Heart left ventricle (tissue), 13 donors: ENCODE measurements around the gene PLOD1.

ENCODE experiments used
- CTCF ChIP-seq, 12 donors: fragments of 200-600 bp; sonication (generic) in 4 of 12; IDR thresholded peaks; one replicate each; pipeline versions ENCODE4 v1.5.0 to v1.8.0; 2018 to 2022; ENCODE audit warnings: antibody characterized with exemption in 12 of 12, mild to moderate bottlenecking in 5 of 12
- POLR2A ChIP-seq, 2 donors: fragments of 450-650 bp; IDR thresholded peaks; one replicate each; pipeline ENCODE4 v1.6.1; 2017; ENCODE audit warnings: antibody characterized with exemption in 2 of 2, mild to moderate bottlenecking in 2 of 2, moderate library complexity in 2 of 2
- donor health status: ischemic (EF 13 %, LVEDD 7.1; RV severe dilation, severe dysfunction).
- donor health status: DM: no; HTN: yes; CAD: no.
- donor health status: DM: no; HTN: no; CAD: no.
- donor health status: ischemic (EF 25% LVEDD 6.9; RV normal size, moderate dysfunction).
- donor health status: ischemic (EF 25% LVEDD 5.7; RV mildly dilated, moderate dysfunction).
- donor health status: ischemic (EF 35%, LVEDD 5.7; RV mildly dilated, moderate dysfunction).
- donor health status: nonischemic (EF 11% LVEDD 7.7; RV severe dilation, severe dysfunction).
- donor health status: DM: yes; HTN: yes; CAD: no.
- donor health status: PGD.
- donor health status: ischemic (EF 29% LVEDD 5.4; RV normal size, mild dysfunction).
- donor health status: nonischemic (EF 23%, LVEDD 6.1; RV moderate dilation, normal function).

- TF ChIP-seq CTCF (IDR thresholded peaks at IDR 0.05) (no peak), POLR2A (IDR thresholded peaks at IDR 0.05) (no peak)
Observed at GRCh38 chr1:12007204-12007603, 72.7 kb downstream of the PLOD1 start.
